GM23248 (cell line): Measurements from ENCODE around the gene RAI14. TPM values are rescaled to one million over a fixed set of nuclear protein-coding genes. Genes with fewer than 3 reads are reported as not detected.

Experiments used
- DNase-seq: peaks from one replicate; pipeline ENCODE4 v3.0.0-alpha.2; 2015
- H2AFZ ChIP-seq: fragments of 200-600 bp; sonication (generic); 2 replicates; pipeline ENCODE4 v1.6.1; 2016; ENCODE audit warnings: antibody characterized with exemption
- H3F3A ChIP-seq: fragments of 200-600 bp; sonication (generic); 2 replicates; pipeline ENCODE4 v1.6.1; 2016; ENCODE audit warnings: mild to moderate bottlenecking, antibody characterized with exemption, mixed run types; ENCODE audit not compliant: insufficient read depth
- H3K27ac ChIP-seq: fragments of 200-600 bp; sonication (generic); 2 replicates; pipeline ENCODE4 v1.5.1; 2016; ENCODE audit warnings: mild to moderate bottlenecking
- H3K27me3 ChIP-seq: fragments of 200-600 bp; sonication (generic); replicated peaks from 2 replicates; pipeline ENCODE4 v1.6.1; 2016; ENCODE audit warnings: mild to moderate bottlenecking; ENCODE audit not compliant: insufficient read depth
- H3K36me3 ChIP-seq: fragments of 200-600 bp; sonication (generic); 2 replicates; pipeline ENCODE4 v1.6.1; 2016; ENCODE audit warnings: low read depth, mild to moderate bottlenecking
- H3K4me1 ChIP-seq: fragments of 200-600 bp; sonication (generic); 2 replicates; pipeline ENCODE4 v1.6.1; 2016; ENCODE audit warnings: mild to moderate bottlenecking; ENCODE audit not compliant: insufficient read depth
- H3K4me2 ChIP-seq: fragments of 200-600 bp; sonication (generic); one replicate; pipeline ENCODE4 v1.6.1; 2016; ENCODE audit warnings: mild to moderate bottlenecking; ENCODE audit not compliant: unreplicated experiment
- H3K4me3 ChIP-seq: fragments of 200-600 bp; sonication (generic); 2 replicates; pipeline ENCODE4 v1.5.1; 2016; ENCODE audit warnings: mild to moderate bottlenecking
- H3K79me2 ChIP-seq: fragments of 200-600 bp; sonication (generic); 2 replicates; pipeline ENCODE4 v1.6.1; 2016; ENCODE audit warnings: mild to moderate bottlenecking; ENCODE audit not compliant: insufficient read depth
- H3K9ac ChIP-seq: fragments of 200-600 bp; sonication (generic); 2 replicates; pipeline ENCODE4 v1.6.1; 2016; ENCODE audit warnings: mild to moderate bottlenecking
- H3K9me2 ChIP-seq: fragments of 200-600 bp; sonication (generic); 2 replicates; pipeline ENCODE4 v1.6.1; 2016; ENCODE audit warnings: mixed run types, mild to moderate bottlenecking, moderate library complexity; ENCODE audit not compliant: insufficient read depth
- H3K9me3 ChIP-seq: fragments of 200-600 bp; sonication (generic); one replicate; pipeline ENCODE4 v1.6.1; 2017; ENCODE audit warnings: low read depth
- H4K20me1 ChIP-seq: fragments of 200-600 bp; sonication (generic); 2 replicates; pipeline ENCODE4 v1.6.0; 2016; ENCODE audit not compliant: insufficient read depth
- EZH2 ChIP-seq: fragments of 200-600 bp; sonication (generic); IDR thresholded peaks from 2 replicates; pipeline ENCODE4 v1.6.1; 2018; ENCODE audit warnings: antibody characterized with exemption, mild to moderate bottlenecking; ENCODE audit not compliant: insufficient read depth, poor library complexity, severe bottlenecking
- EZH2phosphoT487 ChIP-seq: fragments of 200-600 bp; sonication (generic); IDR thresholded peaks from 2 replicates; pipeline ENCODE4 v1.6.1; 2018; ENCODE audit warnings: antibody characterized with exemption, moderate library complexity, mild to moderate bottlenecking, low read depth; ENCODE audit not compliant: insufficient read depth
- WGBS, 2 experiments: methylation state at CpG; one replicate each; pipeline ENCODE4 v1.1.6; 2015 to 2017; ENCODE audit warnings: low lambda C conversion rate in 2 of 2, low coverage in 1 of 2; ENCODE audit errors: missing lambda C conversion rate in 2 of 2; 5-methylcytosine and 5-hydroxymethylcytosine counted together
- in situ Hi-C: fragments of 300-500 bp; cut with MboI; formaldehyde crosslinking; loops from 2 replicates; pipeline ENCODE4 v1.15.0; 2020
- polyA plus RNA-seq: library from polyadenylated mRNA; unstranded; fragments of >200 nt; fragmentation: Nextera tagmentation; extraction: Ambion mirVana; gene quantifications from 2 replicates; pipeline ENCODE4 v1.2.1, GENCODE V29; 2016
- total RNA-seq: library from RNA; depleted of rRNA; stranded (reverse); fragments of >200 nt; shearing (Covaris generic); gene quantifications from 2 replicates; pipeline ENCODE4 v1.2.3, GENCODE V29; 2014

The RAI14 gene
- total and polyA plus RNA-seq, 2 experiments from 2014 or later = 116 to 124 TPM

DNA sequence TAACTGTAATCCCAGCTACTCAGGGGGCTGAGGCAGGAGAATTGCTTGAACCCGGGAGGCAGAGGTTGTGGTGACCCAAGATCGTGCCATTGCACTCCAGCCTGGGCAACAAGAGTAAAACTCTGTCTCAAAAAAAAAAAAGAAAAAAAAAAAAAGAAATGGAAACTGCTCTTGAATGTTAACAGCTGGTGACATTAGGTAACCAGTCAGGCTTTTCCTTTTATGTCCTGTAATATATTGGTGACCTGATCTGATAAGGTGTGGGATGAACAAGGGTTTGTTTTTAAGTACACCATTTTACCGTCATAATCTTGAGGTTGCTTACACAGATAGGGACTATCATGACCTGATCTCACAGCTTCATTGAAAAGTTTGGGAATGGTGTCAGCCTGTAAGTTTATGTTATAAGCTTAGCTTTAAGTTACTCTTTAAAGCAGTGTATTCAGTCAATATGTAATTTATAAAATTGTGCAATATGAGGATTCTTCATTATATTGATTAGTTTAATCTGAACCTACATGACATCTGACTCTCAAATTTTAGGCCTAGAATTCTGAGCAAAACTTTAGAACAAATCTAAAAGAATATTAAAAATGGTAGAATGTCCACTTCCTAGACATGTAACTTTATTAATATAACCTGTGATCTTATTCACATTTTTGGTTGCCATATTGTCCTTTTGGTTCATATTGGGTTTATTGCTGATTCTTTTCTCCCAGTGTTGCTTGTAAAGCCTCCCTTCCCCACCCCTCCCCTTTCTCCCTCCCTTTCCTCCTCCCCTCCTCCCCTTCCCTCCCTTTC, 41.4 kb downstream of the RAI14 start:
- Histone ChIP-seq H3K9ac (no peak overlapping the region), H3K9me3 (no peaks in the 10 kb centered on the region), H3K79me2 (peaks cover 98% of the 10 kb centered on the region), H2AFZ (no peak overlapping the region), H3K27ac (no peak overlapping the region), H3K4me1 (peaks cover 30% of the 10 kb centered on the region), H3K27me3 (no peaks in the 10 kb centered on the region), H3F3A (peaks cover 26% of the 10 kb centered on the region), H3K4me2 (no peak overlapping the region), H4K20me1 (no peaks in the 10 kb centered on the region), H3K9me2 (no peaks in the 10 kb centered on the region), H3K4me3 (no peak overlapping the region), H3K36me3 (peaks cover 8% of the 10 kb centered on the region; the same call in 1 of the 2 replicates)
- no peak for DNase-seq
- no peak for TF ChIP-seq EZH2phosphoT487
- TF ChIP-seq EZH2 = no peak
- 97 to 100% methylated on average over 3 of the region's 3 CpGs for WGBS, 2 experiments
- in situ Hi-C loops = no loop called here

DNA sequence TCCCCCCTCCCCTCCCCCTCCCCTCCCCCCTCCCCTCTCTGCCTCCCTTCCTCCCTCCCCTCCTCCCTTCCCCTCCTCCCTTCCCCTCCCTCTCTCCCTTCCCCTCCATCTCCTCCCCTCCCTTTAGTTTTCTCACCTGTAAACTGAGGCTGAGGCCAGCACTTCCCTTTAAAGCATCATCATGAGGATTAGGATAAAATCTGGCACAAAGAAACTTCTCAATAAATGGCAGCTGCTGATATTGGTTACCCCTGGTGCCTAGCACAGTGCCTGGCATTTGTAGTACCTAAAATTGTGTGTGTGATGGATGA, 41.9 kb downstream of the RAI14 start:
- Histone ChIP-seq H3K27ac (no peak overlapping the region), H3K9me2 (no peaks in the 10 kb centered on the region), H3K9me3 (no peaks in the 10 kb centered on the region), H3K4me1 (peaks cover 30% of the 10 kb centered on the region), H3K36me3 (peaks cover 7% of the 10 kb centered on the region; the same call in 1 of the 2 replicates), H3F3A (peaks cover 26% of the 10 kb centered on the region), H4K20me1 (no peaks in the 10 kb centered on the region), H3K79me2 (peaks cover 98% of the 10 kb centered on the region), H3K27me3 (no peaks in the 10 kb centered on the region), H3K9ac (no peak overlapping the region), H3K4me3 (no peak overlapping the region), H2AFZ (no peak overlapping the region), H3K4me2 (no peak overlapping the region)
- TF ChIP-seq EZH2phosphoT487 (no peak), EZH2 (no peak)
- no peak for DNase-seq
- in situ Hi-C loops = no loop called here

DNA sequence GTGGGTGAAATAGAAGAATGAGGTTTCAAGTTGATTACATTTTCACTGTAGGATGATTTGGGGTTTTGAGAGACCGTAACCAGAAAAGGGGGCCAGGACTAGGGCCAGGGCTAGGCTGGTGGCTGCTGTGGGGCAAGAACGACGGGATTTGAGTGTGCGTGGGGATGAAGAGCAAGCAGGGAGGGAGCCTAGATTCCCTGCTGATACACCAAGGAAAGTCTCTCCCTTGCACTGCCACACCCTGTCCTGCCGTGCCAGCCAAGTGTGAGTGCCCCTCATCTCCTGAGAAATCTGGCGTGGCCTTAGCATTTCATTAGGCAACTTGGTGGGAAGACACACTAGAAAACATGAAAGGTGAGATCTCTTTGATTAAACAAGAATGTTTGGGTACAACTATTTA, 42.6 kb downstream of the RAI14 start:
- Histone ChIP-seq H3K27ac (no peak overlapping the region), H3K4me1 (peaks cover 26% of the 10 kb centered on the region), H4K20me1 (no peaks in the 10 kb centered on the region), H3F3A (peaks cover 23% of the 10 kb centered on the region), H3K9me2 (no peaks in the 10 kb centered on the region), H3K27me3 (no peaks in the 10 kb centered on the region), H3K9ac (no peak overlapping the region), H3K9me3 (no peaks in the 10 kb centered on the region), H3K4me3 (no peak overlapping the region), H3K36me3 (0 out of 2 replicates have a peak, but pooled peaks cover under 1% of the 10 kb centered on the region), H3K79me2 (peaks cover 98% of the 10 kb centered on the region), H2AFZ (no peak overlapping the region), H3K4me2 (no peak overlapping the region)
- WGBS, 2 experiments = 97 to 98% methylated on average over 6 of the region's 6 CpGs
- DNase-seq = no peak
- no peak for TF ChIP-seq EZH2phosphoT487
- no peak for TF ChIP-seq EZH2
- in situ Hi-C loops = no loop called here

DNA sequence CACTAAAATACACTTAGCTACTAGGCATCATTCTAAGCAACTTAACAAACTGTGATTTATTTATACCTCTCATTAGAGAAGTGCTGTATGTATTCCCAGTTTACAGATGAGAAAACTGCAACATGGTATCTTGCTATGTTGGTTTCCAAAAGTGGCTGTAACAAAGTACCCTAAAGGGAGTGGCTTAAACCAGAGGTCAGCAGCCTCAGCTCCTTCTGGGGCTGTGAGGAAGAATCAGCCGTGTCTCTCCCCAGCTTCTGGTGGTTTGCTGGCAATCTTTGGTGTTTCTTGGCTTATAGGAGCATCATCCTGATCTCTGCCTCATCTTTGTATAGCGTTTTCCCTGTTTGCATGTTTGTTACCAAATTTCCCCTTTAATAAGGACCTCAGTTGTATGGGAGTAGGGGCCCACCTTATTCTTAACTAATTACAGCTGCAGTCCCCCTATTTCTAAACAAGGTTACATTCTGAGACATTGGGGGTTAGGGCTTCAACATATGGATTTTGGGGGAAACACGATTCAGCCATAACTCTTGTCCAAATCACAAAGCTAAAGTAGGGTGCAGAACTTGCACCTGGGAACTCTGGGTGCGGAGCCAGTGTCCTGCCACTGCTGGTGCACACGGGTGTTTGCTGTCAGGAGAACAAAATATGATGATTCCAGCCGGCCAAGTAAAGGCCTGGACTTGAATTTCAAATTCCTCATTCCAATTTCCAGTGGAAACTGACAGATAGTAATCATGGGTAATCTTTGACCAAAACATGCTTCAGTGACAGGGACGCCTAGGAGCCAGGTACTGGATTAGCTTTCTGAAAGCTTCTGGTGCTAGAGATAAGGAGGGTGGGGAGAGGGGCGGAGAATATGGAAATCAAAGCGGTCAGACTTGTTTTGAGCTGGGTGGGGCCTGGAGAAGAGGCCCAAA, 43.3 kb downstream of the RAI14 start:
- peaks cover 98% of the 10 kb centered on the region for H3K79me2 ChIP-seq
- in situ Hi-C loops = no loop called here
- H3K9me3 ChIP-seq = no peaks in the 10 kb centered on the region
- TF ChIP-seq EZH2 = no peak
- no peak for TF ChIP-seq EZH2phosphoT487
- H2AFZ ChIP-seq = no peak overlapping the region
- no peak overlapping the region for H3K27ac ChIP-seq
- H3K27me3 ChIP-seq = no peaks in the 10 kb centered on the region
- no peak overlapping the region for H3K9ac ChIP-seq
- no peaks in the 10 kb centered on the region for H3K9me2 ChIP-seq
- no peak overlapping the region for H3K4me3 ChIP-seq
- H3K4me1 ChIP-seq = peaks cover 20% of the 10 kb centered on the region
- H3K4me2 ChIP-seq = no peak overlapping the region
- H4K20me1 ChIP-seq = no peaks in the 10 kb centered on the region
- WGBS, 2 experiments = 92 to 97% methylated on average over 9 of the region's 9 CpGs
- DNase-seq = no peak
- peaks cover 17% of the 10 kb centered on the region for H3F3A ChIP-seq
- no peaks in the 10 kb centered on the region for H3K36me3 ChIP-seq
